ENCODE data around the gene GLYR1.

The GLYR1 gene

DNA sequence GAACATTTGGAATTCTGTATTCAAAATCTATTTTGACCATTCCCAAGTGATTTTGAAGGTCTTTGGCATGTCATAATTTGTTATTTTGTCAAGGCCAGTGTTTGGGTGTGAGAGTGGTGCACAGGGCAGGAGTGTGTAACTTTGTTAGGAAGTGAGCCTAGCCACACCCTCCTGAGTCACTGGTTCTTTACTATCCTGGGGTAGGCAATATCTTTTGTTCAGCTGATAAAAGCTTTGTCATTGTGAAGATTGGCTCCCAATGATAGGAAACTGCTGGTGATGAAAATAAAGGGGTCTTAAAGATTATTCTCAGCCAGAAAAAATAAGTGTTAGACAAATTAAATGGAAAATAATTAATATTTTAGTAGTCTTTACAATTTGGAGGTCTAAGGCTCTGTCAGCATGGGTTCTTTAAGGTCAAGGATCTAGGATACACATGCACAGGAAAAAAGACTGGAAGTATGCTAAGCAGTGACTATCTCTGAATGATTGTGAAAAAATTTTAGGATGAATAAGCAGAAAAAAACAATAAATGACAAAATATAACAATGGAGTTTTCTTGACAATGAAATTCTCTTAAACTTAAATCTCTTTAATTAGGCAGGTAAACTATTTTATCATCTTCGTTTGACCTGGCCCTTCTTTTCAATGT, 5.3 kb upstream of the GLYR1 start:
- in situ Hi-C loops (cut with MboI; ENCODE audit: low sequenced_read_pairs): no loop called here

DNA sequence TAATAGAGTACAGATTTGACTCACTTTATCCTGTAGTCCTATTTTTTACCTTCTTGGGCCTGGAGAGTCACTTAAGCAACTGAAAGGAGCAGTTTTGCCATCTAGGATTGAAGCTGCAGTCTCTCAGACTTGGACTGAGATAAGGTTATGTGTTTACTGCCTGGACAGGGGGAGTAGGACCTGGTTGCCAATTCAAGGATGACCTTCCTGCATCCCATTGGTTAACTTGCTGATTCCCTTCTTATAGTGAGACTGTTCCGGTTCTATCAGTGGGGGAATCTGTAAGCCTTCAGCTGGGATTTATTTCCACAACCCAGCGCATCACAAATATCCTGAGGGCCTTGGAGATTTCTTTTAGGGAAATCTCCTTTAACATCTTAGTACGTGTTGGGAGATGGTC, 3.1 kb upstream of the GLYR1 start:
- in situ Hi-C loops (cut with MboI; ENCODE audit: low sequenced_read_pairs): no loop called here

DNA sequence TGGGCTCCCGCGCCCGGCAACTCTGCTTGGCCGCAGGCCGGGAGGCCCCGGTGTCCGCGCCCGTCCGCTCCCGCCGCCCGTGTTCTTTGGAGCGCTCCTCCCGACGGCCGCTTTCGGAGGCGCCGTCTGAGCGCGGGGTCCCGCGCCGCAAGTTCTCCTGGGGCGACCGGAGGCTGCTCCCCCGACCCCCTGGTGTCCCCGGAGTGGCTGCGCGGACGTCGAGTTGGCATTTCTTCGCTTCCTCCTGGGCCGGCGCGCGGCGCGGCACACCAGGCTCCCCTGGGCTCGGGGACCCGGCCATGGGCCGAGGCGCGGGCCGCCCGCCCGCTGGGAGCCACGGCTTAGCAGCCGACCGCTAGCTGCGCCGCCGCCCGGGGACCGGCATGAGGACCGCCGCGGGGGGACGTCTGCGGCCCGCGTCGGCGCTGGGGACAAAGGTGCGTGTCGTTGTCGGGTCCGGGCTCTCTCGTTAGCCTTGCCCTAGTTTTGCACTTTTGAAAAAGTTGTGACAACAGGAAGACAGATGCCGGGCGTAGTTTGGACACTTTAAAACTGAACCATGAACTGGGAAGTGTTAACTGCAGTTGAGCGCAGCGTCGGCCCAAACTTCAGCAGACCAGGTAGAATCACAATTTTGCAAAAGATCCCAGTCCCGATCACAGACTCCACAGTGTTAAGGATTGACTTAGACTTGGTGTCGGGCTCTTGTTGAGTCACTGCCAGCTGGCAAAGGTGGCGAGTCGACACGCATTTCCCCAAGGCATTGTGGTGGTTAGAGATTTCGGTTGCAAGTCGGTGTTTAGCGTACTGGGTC, 893 bp upstream of the GLYR1 start:
- in situ Hi-C loops (cut with MboI; ENCODE audit: low sequenced_read_pairs): no loop called here

DNA sequence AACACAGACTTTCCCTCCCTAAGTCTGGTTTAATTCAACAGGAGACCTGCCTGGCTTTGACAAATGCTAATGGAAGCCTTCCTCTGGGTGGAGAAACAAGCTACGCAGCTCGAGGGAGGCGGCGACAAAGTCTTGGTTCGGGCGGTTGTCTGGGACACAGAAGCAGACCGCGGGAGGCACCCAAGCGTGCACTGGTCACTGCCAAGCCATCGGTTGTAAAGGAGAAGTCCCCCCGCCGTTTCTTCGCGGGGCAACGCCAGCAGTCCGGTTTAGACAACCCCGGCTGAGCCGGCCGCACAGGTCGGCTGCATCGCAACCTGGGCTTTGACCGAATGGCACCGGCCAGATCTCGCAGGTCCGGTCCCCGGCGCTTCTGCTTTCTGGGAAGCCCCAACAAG, 586 bp downstream of the GLYR1 start:
- in situ Hi-C loops (cut with MboI; ENCODE audit: low sequenced_read_pairs): no loop called here

DNA sequence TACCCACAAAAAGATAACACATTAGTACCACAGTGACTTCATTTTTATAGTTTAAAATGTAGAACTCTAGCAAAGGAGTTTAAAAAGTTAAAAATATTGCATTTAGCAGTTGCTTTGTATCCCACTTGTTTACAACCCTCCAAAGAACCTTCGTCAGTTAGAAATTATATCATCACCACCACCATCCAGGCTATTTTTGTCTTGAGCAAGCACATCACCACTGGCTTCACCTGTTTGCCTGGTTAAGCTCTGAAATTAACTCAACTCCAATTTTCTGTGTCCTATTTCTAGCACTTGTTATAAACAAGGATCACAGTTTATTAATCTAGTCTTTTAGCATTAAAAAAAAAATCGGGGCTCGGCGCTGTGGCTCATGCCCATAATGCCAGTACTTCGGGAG, 6.1 kb downstream of the GLYR1 start:
- in situ Hi-C loops (cut with MboI; ENCODE audit: low sequenced_read_pairs): no loop called here

DNA sequence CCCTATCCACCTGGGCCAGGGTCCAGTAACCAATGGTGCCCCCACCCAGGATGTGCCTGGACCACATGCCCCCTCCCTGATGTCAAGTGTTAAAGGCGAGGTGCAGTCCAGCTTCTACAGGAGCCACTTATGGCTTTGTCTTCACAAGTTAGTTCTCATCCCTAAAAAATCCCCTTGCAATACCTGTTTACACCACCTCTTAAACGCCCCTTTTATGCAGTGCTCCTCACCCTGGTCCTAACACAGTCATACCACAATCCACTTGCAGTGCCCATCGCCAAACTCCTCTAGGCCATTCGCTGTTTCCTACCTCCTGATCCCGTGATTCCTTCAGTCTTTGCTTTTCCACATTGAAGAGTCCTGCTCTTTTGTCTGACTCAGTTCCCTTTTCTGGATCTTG, 7.1 kb downstream of the GLYR1 start:
- in situ Hi-C loops (cut with MboI; ENCODE audit: low sequenced_read_pairs): no loop called here

- in situ Hi-C loops (cut with MboI; ENCODE audit: low sequenced_read_pairs): no loop called here
These were observed 9.2 kb downstream of the GLYR1 start for GRCh38 chr16:4837733-4838501.

DNA sequence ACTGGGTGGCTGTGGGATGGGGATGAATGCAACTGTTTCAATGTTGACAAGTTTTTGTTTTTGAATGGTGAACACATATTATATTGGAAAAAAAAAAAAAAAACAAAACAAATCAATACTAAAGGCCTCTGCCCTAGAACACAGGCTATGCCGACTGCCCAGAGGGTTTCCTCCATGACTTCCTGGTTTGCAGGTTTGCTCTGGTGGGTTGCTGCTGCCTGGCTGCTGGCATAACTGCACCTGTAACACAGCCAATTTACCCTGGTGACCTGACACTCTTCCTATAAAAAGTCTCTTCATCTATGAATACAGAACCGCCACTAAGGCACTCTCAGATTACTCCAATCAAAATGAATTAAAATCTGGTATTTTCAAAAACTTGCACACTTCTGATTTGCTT, 10.4 kb downstream of the GLYR1 start:
- in situ Hi-C loops (cut with MboI; ENCODE audit: low sequenced_read_pairs): no loop called here

GRCh38 chr16:4833584-4833983, 13.5 kb downstream of the GLYR1 start:
- in situ Hi-C loops (cut with MboI; ENCODE audit: low sequenced_read_pairs): no loop called here

GRCh38 chr16:4832698-4833343, 14.3 kb downstream of the GLYR1 start:
- in situ Hi-C loops (cut with MboI; ENCODE audit: low sequenced_read_pairs): no loop called here

DNA sequence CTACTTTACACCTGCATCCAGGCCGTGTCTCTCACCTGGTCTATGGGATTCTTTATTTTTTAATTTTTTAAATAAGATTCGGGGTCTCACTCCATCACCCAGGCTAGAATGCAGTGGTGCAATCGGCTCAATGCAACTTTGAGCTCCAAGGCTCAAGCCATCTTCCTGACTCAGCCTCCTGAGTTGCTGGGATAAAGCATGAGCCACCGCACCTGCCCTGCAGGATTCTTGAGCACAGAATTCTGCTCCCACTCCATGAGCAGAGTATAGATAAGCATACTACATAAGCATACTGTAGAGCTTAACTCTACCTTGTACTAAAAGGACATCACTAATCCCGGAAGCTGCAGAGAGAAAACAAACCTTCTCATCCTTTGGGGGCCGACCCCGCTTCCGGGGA, 15.5 kb downstream of the GLYR1 start:
- in situ Hi-C loops (cut with MboI; ENCODE audit: low sequenced_read_pairs): no loop called here

DNA sequence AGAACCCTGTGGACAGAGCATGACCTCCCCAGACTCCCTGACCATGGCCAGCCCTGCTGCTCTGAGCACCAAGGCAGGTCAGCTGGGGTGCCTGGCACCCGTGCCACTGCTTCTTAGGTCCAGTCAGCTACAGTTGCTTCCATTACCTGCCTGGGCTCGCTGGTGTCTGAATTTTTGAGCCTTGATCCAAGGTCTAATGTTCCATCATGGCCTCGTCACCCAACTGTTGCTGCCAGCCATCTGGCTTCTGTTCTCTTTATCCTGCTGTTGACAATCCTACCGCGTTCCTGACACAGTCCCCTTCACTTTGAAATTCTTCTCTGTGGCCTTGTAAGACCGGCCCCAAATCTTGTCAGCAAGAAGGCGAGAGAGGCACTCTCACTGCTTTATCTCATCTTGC, 16.7 kb downstream of the GLYR1 start:
- in situ Hi-C loops (cut with MboI; ENCODE audit: low sequenced_read_pairs): no loop called here

DNA sequence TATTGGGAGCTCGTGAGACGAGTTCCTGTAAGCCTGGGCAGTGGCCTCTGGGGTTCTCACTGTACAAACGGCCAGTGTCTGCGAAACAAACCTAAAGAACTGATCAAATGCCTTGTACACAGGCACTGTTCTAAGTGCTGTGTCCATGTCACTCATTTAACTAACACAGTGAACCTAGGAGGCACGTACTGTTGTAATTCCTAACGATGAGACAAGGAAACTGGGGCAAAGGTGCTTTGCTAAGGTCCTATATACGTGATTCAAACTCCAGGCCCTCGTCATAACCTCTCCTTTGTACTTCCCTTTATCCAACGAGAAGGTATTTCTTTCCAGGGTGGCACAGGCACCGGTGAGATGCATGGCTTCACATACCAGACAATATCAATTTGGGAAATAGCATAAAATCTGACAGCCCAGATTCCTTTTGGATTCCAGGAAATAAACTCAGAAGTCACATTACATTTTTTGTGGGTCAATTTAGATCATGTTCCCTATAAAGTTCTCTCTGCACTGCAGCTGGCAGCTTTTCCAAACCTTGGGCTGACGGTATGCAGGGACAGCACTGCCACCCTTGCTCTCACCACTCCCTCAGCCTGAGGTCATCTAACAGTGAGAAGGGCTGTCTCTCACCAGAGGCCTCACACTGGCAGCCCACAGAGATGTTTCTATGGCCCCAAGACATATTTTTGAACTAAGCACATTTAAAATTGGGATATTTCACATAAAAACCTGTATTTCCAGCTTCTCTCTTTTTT, 18.3 kb downstream of the GLYR1 start:
- in situ Hi-C loops (cut with MboI; ENCODE audit: low sequenced_read_pairs): no loop called here

DNA sequence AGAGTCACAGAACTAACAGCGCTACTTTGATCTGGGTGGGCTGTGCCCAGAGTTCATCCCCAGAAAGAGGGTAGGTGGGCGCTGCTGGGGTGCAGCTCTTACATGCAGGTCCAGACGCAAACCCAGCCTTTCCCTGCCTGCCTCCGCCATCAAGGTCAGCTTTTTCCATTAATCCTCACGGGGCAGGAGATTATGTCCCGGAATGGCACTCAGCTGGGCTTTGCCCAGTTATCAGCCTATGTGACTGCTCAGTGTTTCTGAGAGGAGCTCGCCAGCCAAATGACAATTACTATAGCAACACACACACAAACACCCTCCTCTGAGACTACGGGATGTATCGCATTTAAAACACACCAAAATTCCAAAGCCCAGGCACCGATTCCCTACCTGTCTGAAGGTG, 20.1 kb downstream of the GLYR1 start:
- in situ Hi-C loops (cut with MboI; ENCODE audit: low sequenced_read_pairs): no loop called here

DNA sequence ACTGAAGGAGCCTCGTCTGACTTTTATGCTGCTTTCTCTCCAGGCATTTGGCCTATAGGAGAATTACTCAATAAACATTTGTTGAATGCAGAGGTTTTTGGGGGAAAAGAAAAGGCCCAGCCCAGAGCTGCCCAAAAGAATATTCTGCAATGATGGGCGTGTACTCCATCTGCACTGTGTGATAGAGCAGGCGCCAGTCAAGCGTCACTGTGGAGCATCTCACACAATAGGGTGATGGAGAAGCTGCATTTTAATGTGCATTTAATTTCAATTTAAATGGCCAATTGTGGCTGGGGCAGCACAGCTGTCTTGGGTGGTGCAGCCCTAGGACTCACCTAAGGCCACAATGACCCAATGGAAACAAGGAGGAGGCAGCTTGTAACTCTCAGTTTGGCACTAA, 20.6 kb downstream of the GLYR1 start:
- in situ Hi-C loops (cut with MboI; ENCODE audit: low sequenced_read_pairs): no loop called here

DNA sequence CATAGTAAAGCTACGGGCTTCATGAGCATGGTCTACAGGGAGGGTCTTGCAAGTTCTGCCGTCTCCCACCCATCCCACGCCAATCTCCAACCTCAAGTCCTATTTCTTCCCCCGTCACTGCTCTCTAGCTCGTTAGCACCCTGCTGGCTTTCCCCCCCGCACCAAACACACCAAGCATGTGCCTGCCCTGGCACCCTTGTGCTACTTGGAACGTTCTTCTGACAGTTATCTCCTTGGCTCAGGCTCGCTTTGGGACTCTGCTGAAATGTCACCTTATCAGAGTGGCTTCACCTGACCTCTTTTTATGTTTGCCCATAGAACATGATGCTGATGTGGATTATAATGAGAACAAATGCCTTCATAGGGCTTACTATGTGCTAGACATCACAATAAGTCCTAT, 21.9 kb downstream of the GLYR1 start:
- in situ Hi-C loops (cut with MboI; ENCODE audit: low sequenced_read_pairs): no loop called here

DNA sequence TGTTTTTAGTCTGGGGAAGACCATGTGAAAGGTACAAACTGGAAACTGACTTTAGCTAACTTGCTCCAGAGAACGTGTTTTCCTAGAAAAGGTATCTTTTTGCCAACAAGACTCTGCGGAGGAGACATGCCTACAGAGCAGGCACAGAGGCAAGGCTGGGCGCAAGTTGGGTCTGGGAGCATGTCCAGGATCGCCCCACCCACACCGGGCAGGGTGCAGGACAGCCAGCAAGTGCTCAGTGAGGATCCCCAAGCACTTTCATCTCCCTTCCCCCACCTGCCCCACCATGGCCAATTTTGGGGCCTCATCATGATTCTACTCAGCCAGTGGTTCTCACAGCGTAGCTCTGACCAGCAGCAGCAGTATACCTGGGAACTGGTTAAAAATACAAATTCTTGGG, 26.4 kb downstream of the GLYR1 start:
- in situ Hi-C loops (cut with MboI; ENCODE audit: low sequenced_read_pairs): no loop called here

DNA sequence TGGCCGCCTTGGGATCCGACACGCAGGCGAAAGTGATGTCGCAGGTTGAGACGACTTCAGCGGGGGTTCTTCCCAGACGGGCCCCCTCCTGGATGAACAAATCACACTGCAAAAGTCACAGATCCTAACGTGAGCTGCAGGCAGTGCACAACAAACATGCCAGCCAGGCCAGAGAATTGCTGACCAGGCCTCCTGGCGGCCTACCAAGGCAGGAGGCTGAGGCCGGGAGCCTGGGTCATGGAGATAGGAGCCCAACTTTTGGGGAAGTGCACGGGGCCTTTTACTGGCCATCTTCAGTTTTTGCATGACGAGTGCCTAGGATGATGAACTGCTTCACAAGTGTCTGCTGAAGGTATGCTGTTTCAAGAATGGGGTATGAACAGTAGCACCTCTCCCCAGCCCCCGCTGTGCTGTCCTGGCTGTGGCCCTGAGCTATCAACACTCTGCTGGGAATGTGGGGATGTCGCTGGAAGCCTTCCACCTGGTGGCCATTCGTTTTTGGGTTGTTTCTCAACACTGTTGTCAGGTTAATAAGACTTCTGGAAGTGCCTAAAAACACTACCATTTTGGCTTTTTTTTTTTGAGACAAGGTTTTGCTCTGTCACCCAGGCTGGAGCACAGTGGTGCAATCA, 32.4 kb downstream of the GLYR1 start:
- in situ Hi-C loops (cut with MboI; ENCODE audit: low sequenced_read_pairs): no loop called here

DNA sequence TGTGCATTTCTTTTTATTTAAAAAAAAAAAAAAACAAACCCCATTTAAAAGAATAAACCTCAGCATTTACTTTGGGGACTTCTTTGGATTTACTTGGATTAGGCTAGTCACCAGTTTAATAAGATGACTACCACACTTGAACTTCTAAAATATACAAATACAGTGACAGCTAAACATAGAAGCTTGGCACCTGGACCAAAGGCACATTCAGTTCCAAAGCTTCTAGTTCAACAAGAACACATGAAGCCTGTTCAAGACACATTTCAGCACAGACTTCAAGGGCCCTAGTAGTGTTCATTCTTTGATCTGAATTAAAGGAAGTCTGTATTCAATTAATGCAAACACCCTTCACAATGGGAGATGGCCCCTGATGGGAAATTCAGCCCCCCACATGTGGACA, 33.0 kb downstream of the GLYR1 start:
- in situ Hi-C loops (cut with MboI; ENCODE audit: low sequenced_read_pairs): no loop called here

GRCh38 chr16:4813251-4814003, 33.7 kb downstream of the GLYR1 start:
- in situ Hi-C loops (cut with MboI; ENCODE audit: low sequenced_read_pairs): no loop called here
